NCI-H1048 (cell line): ENCODE results near the gene ACRV1.
"Not testable (repeated sequence)": the region's sequence is repeated elsewhere in the genome, so short reads cannot be mapped to it uniquely, and the experiment has no call there.

ENCODE experiments used
- DNase-seq: peaks from one replicate; lab custom pipeline; 2025; lab: John Stamatoyannopoulos, UW

The ACRV1 gene, protein sequence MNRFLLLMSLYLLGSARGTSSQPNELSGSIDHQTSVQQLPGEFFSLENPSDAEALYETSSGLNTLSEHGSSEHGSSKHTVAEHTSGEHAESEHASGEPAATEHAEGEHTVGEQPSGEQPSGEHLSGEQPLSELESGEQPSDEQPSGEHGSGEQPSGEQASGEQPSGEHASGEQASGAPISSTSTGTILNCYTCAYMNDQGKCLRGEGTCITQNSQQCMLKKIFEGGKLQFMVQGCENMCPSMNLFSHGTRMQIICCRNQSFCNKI

DNA sequence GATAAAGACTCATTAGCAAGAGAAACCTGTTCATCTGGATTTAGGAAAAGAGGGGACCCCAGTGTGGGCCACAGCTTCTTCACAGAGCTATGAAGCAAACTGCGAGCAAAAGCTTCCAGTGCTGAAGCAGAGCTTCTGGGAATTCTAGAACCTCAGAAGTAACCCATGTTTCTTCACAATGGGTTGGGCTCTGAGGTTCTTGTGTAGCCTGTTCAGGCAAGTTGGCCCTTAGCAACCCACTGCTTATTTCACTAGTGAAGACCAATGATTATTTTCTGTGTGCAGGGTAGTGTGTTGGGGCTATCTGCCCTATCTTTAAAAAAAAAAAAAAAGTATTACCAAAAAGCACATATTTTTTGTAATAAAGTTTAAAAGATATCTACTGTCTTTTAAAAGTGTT lies at the start of gene ACRV1:
TSS of gene ACRV1 (minus strand) at position 101 of the 400 bp plus-strand sequence. CDS start at position 34, 67 bp downstream.
- no peak for DNase-seq

DNA sequence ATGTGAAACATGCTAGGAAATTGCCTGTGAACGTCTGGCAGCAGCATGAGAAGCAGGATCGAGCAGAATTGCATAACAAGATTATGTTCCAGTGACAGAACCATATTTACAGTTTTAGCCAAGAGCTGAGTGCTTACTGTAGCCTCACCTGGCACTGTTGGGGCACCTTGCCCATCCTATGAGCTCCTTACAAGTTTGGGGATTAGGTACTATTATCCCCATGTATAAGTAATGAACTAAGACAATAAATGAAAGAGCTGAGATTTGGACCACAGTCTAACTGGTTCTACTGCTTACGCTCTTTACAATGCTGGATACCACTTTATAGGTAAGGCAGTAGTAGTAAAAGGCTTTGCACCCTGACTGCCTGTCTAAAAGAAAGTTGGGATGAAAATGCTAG lies 48.3 kb upstream of the ACRV1 start:
- no peak for DNase-seq

DNA sequence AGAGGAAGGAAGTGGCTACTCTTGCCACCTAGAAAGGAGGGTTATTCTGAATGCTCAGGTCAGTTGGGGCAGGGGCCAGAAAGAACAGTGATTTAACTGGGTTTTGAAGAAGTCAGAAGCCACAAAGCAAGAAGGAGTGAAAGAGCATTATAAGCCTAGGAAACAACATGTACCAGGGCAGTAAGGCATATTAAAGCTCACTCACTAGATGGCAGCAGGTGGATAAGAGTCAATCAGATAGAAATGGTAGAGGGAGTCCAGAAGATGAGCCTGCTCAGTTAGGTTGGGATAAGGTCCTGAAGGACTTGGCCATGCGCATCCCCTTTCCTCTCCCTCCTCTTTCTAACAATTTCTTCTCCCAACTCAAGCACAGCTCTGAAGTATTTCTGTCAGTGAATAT lies 43.5 kb upstream of the ACRV1 start:
- DNase-seq: no peak

DNA sequence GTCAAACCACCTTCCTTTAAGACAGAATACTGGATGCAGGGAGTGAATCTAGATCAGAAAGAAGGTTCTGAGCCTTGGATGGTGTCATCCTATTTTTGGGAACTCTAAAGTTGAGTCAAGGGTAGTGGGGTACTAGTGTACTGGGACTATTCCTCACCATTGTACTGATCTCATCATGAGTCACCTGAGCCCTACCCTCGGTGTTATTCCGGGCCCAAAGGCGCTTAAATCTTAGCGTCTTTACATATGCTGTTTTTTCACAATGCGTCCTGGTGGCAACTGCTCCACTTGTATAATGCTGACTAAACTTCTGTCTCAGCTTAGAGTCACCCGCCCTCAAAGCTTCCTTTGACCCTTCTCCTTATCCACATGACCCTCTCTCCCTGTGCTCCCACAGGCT lies 40.1 kb upstream of the ACRV1 start:
- DNase-seq: no peak

DNA sequence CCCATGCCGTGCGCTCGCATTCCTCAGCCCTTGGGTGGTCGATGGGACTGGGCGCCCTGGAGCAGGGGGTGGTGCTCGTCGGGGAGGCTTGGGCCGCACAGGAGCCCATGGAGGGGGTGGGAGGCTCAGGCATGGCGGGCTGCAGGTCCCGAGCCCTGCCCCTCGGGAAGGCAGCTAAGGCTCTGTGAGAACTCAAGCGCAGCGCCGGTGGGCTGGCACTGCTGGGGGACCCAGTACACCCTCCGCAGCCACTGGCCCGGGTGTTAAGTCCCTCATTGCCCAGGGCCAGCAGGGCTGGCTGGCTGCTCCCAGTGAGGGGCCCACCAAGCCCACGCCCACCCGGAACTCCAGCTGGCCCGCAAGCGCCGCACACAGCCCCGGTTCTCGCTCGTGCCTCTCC lies 24.0 kb upstream of the ACRV1 start:
- not testable (repeated sequence) for DNase-seq

DNA sequence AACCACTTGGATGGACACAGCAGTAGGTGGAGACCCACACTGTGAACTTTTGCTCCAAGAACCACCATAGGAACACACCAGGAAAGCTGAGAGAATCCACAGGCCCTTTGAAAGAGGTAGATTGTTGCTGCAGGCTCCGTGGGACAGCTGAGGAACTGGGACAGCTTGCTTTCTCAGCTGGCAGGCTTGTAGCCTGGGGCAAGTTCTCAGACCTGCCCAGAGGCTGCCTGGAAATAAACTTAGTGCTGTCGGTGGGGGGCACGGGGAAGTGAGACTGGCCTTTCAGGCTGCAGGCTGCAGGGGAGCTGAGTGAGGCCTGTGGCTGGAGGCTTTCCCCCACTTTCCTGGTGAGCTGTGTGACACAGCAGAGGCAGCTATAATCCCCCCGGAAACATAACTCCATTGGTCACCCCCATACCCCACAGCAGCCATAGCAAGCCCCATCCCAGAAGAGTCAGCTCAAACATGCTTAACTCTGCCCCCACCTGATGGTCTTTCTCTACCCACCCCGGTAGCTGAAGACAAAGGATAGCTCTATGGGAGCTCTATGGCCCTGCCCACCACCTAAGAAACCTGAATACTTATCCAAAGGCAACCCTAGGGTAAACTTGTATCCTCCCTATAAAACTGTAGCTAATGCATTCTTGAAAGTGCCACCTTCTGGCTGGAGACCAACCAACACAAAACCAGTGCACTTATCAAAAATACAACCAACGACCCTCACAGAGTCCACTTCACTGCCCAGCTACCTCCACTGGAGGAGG lies 21.4 kb upstream of the ACRV1 start:
- DNase-seq: no peak

DNA sequence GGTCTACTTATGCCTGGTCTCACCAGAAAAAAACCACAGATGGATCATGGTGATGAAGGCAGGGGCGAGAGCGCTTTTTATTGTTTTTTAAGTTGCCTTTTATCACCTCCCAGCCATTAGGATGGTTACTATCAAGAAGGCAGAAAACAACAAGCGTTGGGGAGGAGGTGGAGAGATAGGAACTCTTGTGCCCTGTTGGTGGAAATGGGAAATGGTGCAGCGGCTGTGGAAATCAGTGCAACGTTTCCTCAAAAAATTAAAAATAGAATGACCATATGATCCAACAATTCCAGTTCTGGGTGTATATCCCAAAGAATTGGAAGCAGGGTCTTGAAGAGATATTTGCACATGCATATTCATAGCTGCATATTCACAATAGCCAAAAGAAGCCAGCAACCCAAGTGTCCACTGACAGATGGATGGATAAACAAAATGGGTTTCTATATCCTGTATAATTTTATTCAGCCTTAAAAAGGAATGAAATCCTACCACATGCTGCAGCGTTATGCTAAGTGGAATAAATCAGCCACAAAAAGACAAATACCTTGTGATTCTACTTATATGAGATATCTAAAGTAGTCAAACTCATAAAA lies 20.5 kb upstream of the ACRV1 start:
- no peak for DNase-seq

DNA sequence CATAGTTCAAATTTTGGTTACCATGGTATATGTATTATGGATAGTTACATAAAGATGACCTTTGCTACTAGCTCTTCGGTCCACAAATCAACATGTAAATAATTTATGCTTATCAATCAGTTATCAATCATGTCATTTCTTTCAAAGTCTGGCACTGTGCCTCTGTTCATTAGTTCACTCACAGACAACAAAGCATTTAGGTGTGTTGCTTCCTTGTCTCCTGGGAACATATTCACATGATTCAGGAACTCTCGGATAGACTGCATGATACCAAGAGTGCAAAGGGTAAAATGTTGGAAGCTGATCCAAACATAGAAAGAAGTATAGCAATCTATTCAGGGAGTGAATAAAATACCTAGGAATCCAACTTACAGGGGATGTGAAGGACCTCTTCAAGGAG lies 14.3 kb upstream of the ACRV1 start:
- no peak for DNase-seq

DNA sequence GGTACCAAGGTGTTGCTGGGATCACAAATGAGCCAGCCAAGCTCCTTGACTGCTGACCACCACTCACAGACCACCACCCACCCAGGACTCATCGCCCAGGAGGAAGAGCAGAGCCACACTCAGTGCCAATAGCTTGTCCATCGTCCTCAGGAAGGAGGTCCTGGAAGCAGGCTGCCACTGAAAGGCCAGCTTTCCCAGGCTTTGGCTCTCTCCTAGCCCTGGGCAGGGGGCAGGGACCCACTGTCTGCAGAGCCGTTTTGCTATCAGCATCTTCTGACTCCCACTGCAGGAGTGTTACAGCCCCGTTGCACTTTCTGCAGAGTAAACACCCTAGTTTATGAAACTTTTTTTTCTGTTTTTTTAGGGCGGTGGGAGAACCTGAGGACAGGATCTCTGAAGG lies 12.2 kb upstream of the ACRV1 start:
- no peak for DNase-seq

DNA sequence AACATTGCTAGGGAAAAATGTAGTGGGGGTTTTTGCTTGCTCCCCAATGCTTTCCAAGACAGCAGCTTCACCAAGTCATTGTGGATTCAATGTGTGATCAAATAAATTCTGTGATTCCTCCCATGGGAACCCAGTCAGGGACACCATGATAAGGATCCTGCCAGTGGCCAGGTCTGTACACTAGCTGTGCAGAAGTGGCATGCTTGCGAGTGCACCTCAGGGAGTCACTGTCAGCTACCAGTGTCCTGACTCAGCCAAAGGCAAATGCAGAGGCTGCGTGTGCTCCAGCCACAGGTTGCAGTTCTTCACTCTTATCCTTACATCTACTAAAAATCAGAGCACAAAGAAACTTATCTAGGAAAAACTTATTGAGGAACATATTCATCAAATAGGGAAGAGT lies 9.4 kb upstream of the ACRV1 start:
- no peak for DNase-seq

DNA sequence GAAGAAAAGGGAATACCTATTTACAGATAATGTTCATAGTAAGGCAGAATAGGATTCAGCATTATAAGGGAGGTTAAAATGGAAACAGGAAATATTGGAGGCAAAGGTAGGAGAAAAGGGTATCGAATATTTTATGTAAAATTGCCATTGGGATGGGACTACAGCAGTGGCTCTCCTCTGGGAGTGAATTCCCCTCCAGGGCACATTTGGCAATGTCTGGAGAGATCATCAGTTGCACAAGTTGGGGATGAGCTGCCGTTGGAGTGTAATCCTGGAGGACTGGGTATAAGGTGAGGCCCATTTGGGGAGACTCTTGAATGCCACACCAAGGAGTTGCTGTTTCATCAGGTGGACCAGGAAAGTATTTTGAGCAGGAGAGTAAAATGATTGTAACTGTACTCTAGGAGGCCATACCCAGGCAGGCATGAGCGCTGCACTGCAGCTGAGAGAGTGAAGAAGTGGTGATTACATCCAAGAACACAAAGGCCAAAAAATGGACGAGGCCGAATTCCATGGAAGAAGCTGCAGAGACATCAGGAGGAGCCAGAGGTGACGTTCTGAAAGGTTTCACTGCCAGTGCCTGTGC lies 8.7 kb upstream of the ACRV1 start:
- no peak for DNase-seq

DNA sequence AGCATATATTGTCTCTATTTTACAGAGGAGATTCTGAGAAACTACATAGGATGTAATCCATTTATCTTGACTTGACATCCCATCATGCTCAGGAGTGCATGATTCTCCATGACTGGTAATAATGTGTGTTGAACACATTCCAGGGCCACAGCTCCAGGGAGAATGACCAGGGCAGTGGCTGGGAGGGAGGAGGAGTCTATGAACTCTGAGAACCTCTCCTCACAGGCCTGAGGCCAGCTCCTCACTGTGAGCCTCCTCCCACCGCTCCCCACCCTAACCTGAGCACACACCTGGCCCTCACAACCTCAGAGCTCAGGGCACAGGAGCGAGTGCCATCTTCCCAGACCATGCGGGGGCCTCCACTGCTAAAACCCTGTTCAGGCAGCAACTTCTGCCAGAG lies 8.0 kb upstream of the ACRV1 start:
- no peak for DNase-seq

DNA sequence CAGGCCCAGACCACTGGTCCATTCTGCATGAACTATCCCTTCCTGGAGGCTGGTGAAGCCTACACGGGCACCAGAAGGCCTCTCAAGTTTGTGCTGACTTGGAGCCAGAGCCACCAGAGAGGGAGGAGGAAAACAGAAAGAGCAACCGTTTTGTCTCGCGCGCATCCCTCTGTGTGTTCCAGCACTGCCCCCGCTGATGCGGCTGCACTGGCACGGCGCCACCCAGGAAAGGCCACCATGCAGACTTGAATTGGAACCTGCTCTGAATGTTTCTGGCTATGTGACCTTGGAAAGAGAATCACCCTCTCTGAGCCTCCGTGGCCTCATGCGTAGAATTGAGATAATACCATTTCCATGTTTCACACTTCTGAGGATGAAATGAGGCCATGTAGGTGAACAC lies 7.4 kb upstream of the ACRV1 start:
- no peak for DNase-seq

DNA sequence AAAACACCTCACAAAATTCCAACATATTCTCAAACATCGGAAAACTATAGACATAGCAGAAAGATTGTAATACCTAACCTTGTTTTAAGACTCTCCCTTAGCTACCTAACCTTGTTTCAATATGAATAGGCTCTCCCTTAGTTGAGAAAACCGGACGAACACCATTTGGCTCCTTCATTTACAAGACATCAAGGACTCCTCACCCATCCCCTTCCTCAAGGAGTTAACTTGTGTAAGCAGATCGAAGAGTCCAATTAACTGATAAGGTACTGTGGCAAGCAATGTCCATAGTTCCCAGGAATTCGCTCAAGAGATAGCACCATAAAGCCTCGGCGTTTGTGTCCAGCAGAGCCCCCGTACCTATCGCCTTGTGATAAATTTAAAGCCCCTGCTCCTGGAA lies 4.6 kb upstream of the ACRV1 start:
- DNase-seq: no peak

DNA sequence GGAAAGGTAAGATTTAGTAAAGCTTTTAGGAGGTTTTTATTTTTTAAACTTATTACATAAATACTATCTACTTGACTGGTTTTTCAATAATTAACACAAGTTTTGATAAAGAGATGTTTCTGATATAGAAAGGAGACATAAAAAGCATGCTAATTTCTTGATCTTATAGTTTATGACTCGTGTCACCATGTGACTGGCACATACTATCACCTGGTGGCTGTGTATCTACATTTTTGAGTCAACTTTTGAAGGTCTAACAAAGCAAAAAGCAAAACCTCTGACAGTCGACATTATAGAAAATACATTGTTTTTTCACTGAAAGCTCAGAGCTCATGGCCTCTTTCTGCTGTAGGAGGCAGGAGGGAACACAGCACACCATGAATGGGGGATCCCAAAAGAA lies 810 bp downstream of the ACRV1 start:
- no peak for DNase-seq

DNA sequence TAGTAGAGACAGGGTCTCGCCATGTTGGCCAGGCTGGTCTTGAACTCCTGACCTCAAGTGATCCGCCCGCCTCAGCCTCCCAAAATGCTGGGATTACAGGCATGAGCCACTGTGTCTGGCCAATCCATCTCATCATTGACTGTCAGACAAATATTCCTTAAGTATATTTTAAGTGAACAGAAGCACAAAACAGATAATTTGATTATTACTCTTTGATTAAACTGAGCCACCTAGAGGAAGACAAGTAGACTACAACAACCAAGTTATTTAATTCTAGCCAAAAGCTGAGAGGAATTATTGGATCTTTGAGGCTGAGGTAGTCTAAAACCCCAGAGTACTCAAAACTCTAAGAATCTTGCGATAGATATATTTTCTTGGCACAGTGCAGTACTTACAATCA lies 1.2 kb downstream of the ACRV1 start:
- DNase-seq: no peak

DNA sequence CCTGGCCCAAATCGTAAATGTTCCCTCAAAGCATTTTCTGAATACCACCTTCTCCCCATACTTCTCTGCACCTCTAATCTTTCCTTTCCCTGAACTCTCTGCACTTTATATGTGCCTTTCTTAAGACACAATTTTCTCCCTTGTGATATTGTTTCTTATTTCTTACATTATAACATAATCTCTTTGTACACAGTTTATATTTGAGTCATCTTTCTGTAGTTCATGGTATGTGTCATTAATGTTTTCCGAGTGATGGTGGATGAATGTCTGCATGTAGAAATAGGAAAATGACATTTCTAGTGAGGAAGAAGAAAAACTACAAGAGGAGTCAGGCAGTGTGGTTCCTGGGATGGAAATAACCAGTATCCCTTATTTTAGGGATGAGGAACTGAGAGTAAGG lies 5.5 kb downstream of the ACRV1 start:
- DNase-seq: no peak

DNA sequence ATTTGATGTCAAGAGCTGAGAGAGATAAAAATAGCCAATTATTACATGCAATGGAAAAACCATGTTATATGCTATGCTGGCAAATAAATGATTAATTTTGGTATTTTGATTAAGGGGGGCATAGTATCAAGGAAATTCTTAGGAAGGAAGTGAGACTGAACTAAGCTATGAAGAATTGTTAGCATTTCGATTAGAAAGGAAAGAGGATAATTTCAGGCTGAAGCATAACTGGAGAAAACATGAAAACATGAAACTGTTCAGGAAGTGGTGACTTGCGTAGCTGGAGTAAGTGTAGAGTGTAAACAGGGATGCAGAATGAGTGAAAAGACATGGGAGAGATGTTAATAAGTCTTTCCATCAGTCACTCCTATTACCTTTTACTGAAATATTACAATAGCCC lies 6.4 kb downstream of the ACRV1 start:
- DNase-seq: no peak

DNA sequence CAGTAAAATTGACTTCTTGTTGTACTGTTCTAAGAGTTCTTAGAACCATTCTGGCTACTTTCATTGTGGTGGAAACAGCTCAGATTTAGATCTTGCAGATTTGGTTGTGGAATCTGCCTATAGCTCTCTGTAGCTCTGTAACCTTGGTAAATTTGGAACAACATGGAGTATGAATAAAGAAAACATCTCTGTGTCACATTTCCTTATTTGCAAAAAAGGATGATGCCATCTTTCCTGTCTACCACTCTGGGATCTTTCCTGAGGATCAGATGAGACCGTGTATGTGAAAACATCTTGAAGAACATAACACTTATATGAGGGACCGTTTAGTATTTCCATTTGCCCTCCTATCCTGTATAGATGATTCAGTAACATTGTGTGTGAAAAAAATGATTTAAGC lies 9.1 kb downstream of the ACRV1 start:
- DNase-seq: no peak

DNA sequence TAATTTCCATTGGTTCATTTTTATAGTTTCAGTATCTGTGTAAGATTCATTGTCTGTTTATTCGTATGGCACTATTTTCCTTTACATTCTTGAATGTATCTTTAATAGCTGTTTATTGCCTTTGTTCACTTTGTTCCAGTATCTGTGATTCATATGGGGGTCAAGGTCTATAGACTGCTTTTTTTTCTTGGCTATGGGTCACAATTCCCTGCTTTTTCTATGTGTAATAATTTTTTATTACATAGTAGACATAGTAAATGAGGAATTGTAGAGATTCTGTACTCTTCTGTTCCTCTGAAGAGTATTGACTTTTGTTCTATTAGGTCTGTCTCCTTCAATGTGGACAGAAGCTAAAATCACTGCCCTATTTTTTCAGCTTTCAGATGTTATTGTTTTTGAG lies 10.5 kb downstream of the ACRV1 start:
- DNase-seq: no peak

DNA sequence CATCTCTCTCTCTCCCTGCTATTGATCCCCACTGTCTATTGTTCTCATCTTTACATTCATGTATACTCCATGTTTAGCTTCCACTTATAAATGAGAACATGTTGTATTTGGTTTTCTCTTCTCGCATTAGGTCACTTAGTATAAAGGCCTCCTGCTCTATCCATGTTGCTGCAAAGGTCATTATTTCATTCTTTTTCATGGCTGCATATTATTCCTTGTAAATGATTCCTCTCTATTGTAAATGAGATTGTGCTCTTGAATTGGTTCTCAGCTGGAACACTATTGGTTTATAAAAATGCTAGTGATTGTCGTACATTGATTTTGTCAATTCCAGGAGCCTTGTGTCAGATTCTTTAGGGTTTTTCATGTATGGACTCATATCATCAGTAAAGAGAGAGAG lies 13.5 kb downstream of the ACRV1 start:
- no peak for DNase-seq

DNA sequence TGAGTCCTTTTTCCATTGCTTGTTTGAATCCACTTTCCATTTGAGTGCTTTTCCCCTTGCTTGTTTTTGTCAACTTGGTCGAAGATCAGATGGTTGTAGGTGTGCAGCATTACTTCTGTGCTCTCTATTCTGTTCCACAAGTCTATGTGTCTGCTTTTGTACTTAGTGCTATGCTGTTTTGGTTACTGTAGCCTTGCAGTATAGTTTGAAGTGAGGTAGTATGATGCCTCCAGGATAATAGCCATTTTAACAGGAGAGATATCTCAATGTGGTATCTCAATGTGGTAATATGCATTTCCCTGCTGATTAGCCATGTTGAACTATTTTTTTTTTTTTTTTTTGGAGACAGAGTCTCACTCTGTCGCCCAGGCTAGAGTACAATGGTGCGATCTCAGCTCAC lies 16.7 kb downstream of the ACRV1 start:
- DNase-seq: no peak

DNA sequence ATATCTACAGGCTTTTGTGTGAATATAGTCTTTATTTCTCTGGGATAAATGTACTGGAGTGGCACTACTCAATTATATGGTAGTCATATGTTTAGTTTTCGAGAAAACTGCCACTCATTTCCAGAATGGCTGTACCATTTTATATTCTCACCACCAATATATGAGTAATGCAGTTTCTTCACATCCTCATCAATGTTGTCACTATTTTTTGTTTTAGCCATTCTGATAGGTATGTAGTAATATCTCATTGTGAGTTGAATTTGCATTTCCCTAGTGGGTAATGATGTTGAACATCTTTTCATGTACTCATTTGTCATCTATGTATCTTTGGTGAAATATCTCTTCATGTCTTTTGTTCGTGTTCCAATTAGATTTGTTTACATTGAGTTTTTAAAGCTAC lies 18.0 kb downstream of the ACRV1 start:
- no peak for DNase-seq
